SK-N-SH (cell line): ENCODE data around the gene C1QL2. TPM values are rescaled to one million over a fixed set of nuclear protein-coding genes. Genes with fewer than 3 reads are reported as not detected.

Source experiments
- CTCF ChIA-PET: fragments of 300-600, 350-600 bp; formaldehyde crosslinking; extraction: SDS; loops from one replicate; lab custom pipeline; 2021; lab: Yijun Ruan, JAX
- POLR2A ChIA-PET: fragments of 350-600 bp; sonication (Branson Sonifier 250); formaldehyde crosslinking; extraction: SDS; loops from one replicate; lab custom pipeline; 2020; ENCODE audit warnings: antibody characterized with exemption, inconsistent platforms; lab: Yijun Ruan, JAX
- DNase-seq: peaks from one replicate; pipeline ENCODE4 v3.0.0; 2012
- H2AFZ ChIP-seq: fragments of 200-600 bp; sonication (generic); 2 replicates; pipeline ENCODE4 v1.8.1; 2016; ENCODE audit warnings: antibody characterized with exemption, mild to moderate bottlenecking, low read depth
- H3F3A ChIP-seq: fragments of 200-600 bp; sonication (generic); replicated peaks from 2 replicates; pipeline ENCODE3; 2016; ENCODE audit warnings: antibody characterized with exemption, mild to moderate bottlenecking; ENCODE audit not compliant: insufficient read depth
- H3K27ac ChIP-seq, 2 experiments: fragments of 200-500 bp in 1 of 2; fragments of 200-600 bp in 1 of 2; sonication (Bioruptor generic) in 1 of 2; sonication (generic), shearing (Covaris generic) in 1 of 2; 2 replicates each; pipeline versions ENCODE4 v1.5.1 to v1.6.1; 2014 to 2016; ENCODE audit warnings: low read depth in 2 of 2, inconsistent platforms in 1 of 2, low read length in 1 of 2, mild to moderate bottlenecking in 1 of 2, mixed read lengths in 1 of 2
- H3K27me3 ChIP-seq: fragments of 200-600 bp; sonication (generic), shearing (Covaris generic); 2 replicates; pipeline ENCODE4 v1.6.1; 2016; ENCODE audit warnings: mixed run types; ENCODE audit not compliant: insufficient read depth
- H3K36me3 ChIP-seq, 2 experiments: fragments of 200-500 bp in 1 of 2; fragments of 200-600 bp in 1 of 2; sonication (Bioruptor generic) in 1 of 2; sonication (generic) in 1 of 2; replicated peaks in 1 of 2; 2 replicates each; pipeline versions ENCODE3 to v1.5.1; 2014 to 2016; ENCODE audit warnings: low read length in 1 of 2, mild to moderate bottlenecking in 1 of 2; ENCODE audit not compliant: insufficient read depth in 2 of 2, control insufficient read depth in 1 of 2
- H3K4me1 ChIP-seq, 2 experiments: fragments of 200-500 bp in 1 of 2; fragments of 200-600 bp in 1 of 2; sonication (Bioruptor generic) in 1 of 2; sonication (generic), shearing (Covaris generic) in 1 of 2; 2 replicates each; pipeline versions ENCODE4 v1.5.1 to v1.6.1; 2014 to 2016; ENCODE audit warnings: low read depth in 1 of 2, low read length in 1 of 2, mixed run types in 1 of 2; ENCODE audit not compliant: insufficient read depth in 2 of 2, control insufficient read depth in 1 of 2
- H3K4me2 ChIP-seq: fragments of 200-600 bp; sonication (generic), shearing (Covaris generic); 2 replicates; pipeline ENCODE4 v1.6.1; 2017; ENCODE audit warnings: mixed run types
- H3K4me3 ChIP-seq, 2 experiments: fragments of 200-500 bp in 1 of 2; fragments of 200-600 bp in 1 of 2; sonication (Bioruptor generic) in 1 of 2; sonication (generic), shearing (Covaris generic) in 1 of 2; 2 replicates each; pipeline versions ENCODE4 v1.5.1 to v1.8.1; 2014 to 2016; ENCODE audit warnings: low read depth in 2 of 2, inconsistent platforms in 1 of 2, low read length in 1 of 2, mild to moderate bottlenecking in 1 of 2, mixed read lengths in 1 of 2, moderate library complexity in 1 of 2
- H3K79me2 ChIP-seq: fragments of 200-600 bp; sonication (generic); 2 replicates; pipeline ENCODE4 v1.8.1; 2017; ENCODE audit warnings: mild to moderate bottlenecking; ENCODE audit not compliant: insufficient read depth
- H3K9ac ChIP-seq: fragments of 200-600 bp; sonication (generic); 2 replicates; pipeline ENCODE4 v1.6.1; 2017; ENCODE audit warnings: mixed run types
- H3K9me2 ChIP-seq: fragments of 200-600 bp; sonication (generic); 2 replicates; pipeline ENCODE4 v1.6.1; 2017; ENCODE audit warnings: mixed run types
- H3K9me3 ChIP-seq: fragments of 200-600 bp; sonication (generic); 2 replicates; pipeline ENCODE4 v1.6.1; 2017; ENCODE audit warnings: mixed run types, mild to moderate bottlenecking, moderate library complexity
- H4K20me1 ChIP-seq: fragments of 200-600 bp; sonication (generic); 2 replicates; pipeline ENCODE4 v1.6.1; 2017; ENCODE audit warnings: mild to moderate bottlenecking, mixed run types; ENCODE audit not compliant: insufficient read depth
- CHD2 ChIP-seq: fragments of 150-350 bp; IDR thresholded peaks from 2 replicates; pipeline ENCODE4 v1.6.1; 2018; ENCODE audit warnings: low read length; ENCODE audit not compliant: partially characterized antibody
- CTCF ChIP-seq: fragments of 200-600 bp; sonication (generic); IDR thresholded peaks from 2 replicates; pipeline ENCODE4 v1.6.1; 2017; ENCODE audit warnings: antibody characterized with exemption, mild to moderate bottlenecking, moderate library complexity
- ELF1 ChIP-seq: IDR thresholded peaks from 2 replicates; pipeline ENCODE4 v1.4.0; 2012
- EP300 ChIP-seq, 2 experiments: IDR thresholded peaks; 2 replicates each; pipeline versions ENCODE4 v1.4.0 to v1.6.1; 2012; ENCODE audit warnings: borderline replicate concordance in 1 of 2, low read depth in 1 of 2, low read length in 1 of 2
- FOXJ3 ChIP-seq: sonication (generic); formaldehyde crosslinking; IDR thresholded peaks from 2 replicates; pipeline ENCODE4 v1.5.1; 2020; ENCODE audit warnings: mild to moderate bottlenecking, missing genetic modification reagents
- MEF2A ChIP-seq: IDR thresholded peaks from 2 replicates; pipeline ENCODE4 v1.4.0; 2012; ENCODE audit warnings: low read depth, borderline replicate concordance
- MXI1 ChIP-seq: IDR thresholded peaks from 2 replicates; pipeline ENCODE4 v1.6.1; 2012; ENCODE audit warnings: mild to moderate bottlenecking, low read depth, low read length, improper control_type of control experiment
- NFIC ChIP-seq: IDR thresholded peaks from 2 replicates; pipeline ENCODE4 v1.4.0; 2012; ENCODE audit warnings: borderline replicate concordance
- RAD21 ChIP-seq: IDR thresholded peaks from 2 replicates; pipeline ENCODE4 v1.6.1; 2012; ENCODE audit warnings: mild to moderate bottlenecking, low read length
- RFX5 ChIP-seq: IDR thresholded peaks from 2 replicates; pipeline ENCODE4 v1.6.1; 2012; ENCODE audit warnings: mild to moderate bottlenecking, improper control_type of control experiment, low read length
- SIN3A ChIP-seq: IDR thresholded peaks from 2 replicates; pipeline ENCODE4 v1.6.1; 2012; ENCODE audit warnings: low read depth, mild to moderate bottlenecking, low read length, moderate library complexity, borderline replicate concordance
- SMC3 ChIP-seq: IDR thresholded peaks from 2 replicates; pipeline ENCODE4 v1.6.1; 2012; ENCODE audit warnings: low read depth, low read length, improper control_type of control experiment
- TEAD4 ChIP-seq: IDR thresholded peaks from 2 replicates; pipeline ENCODE4 v1.4.0; 2012; ENCODE audit warnings: mild to moderate bottlenecking, borderline replicate concordance; ENCODE audit not compliant: insufficient read depth
- YY1 ChIP-seq: IDR thresholded peaks from 2 replicates; pipeline ENCODE4 v1.4.0; 2012; ENCODE audit warnings: low read depth, mild to moderate bottlenecking
- whole genome bisulfite sequencing: methylation state at CpG from one replicate; pipeline ENCODE4 v1.1.6; 2017; ENCODE audit warnings: low lambda C conversion rate; 5-methylcytosine and 5-hydroxymethylcytosine counted together
- polyA plus RNA-seq, 3 experiments: library from polyadenylated mRNA; depleted of rRNA; stranded (reverse); fragments of >200 nt; gene quantifications; 2 replicates each; pipeline ENCODE4 v1.2.3, GENCODE V29; 2012
- TF ChIP-seq, protein P1 (sequence below): IDR thresholded peaks from 2 replicates; pipeline ENCODE4; 2012

The C1QL2 gene
- polyA plus RNA-seq, 1 of the 3 experiments (the other 2 are of a cell fraction) = not detected

DNA sequence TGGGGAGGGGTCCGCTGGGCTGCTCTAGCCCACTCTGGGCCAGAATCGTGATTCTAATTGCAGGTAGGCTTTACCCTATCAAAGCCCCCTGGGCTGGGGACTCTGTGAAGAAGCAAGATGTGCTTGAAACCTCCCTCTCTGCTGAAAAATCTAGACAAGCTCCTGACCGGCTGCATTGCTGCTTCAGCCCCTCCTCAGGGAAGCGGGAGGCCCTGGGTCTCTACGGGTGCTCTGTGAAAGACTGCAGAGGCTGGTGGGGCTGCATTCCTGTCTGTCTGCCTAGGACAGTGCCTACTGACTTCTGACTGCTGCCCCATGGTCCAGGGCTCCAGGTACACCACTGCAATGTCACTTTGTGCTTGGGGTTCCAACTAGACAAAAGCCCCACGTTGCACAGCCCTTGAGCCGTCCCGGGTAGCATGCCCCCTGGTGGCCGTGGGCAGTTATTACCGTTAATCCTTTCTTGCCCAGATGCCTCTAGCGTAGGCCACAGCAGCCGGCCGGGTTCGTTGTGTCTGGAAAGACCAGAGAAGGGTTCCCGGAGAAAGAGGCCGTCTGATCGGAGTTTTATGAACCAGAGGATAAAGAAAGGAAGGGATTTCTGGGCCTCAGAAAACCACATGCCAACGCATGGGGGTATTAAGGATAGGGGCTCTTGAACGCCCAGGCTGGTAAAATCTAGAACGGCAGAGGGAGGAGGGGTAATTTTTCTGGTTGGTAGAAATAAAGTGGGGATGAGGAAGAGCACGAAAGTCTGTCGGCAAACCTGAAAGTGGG lies 15.9 kb upstream of the C1QL2 start:
- POLR2A ChIA-PET = no interaction called here
- 55% methylated on average over 21 of the region's 22 CpGs for WGBS
- Histone ChIP-seq H3K9me3 (no peaks in the 10 kb centered on the region), H3K27ac (no peak overlapping the region), H3K36me3 (no peaks in the 10 kb centered on the region), H3K4me1 (peaks cover 0 to 3% of the 10 kb centered on the region in 2 experiments; a peak in 1 of 4 replicates), H3K27me3 (no peaks in the 10 kb centered on the region), H4K20me1 (no peaks in the 10 kb centered on the region), H3K4me2 (no peak overlapping the region), H3K79me2 (no peaks in the 10 kb centered on the region), H3K9me2 (no peaks in the 10 kb centered on the region), H3K4me3 (no peak overlapping the region; a peak in 1 of 4 replicates), H2AFZ (no peak overlapping the region), H3F3A (no peaks in the 10 kb centered on the region), H3K9ac (no peak overlapping the region)
- TF ChIP-seq, protein P1, sequence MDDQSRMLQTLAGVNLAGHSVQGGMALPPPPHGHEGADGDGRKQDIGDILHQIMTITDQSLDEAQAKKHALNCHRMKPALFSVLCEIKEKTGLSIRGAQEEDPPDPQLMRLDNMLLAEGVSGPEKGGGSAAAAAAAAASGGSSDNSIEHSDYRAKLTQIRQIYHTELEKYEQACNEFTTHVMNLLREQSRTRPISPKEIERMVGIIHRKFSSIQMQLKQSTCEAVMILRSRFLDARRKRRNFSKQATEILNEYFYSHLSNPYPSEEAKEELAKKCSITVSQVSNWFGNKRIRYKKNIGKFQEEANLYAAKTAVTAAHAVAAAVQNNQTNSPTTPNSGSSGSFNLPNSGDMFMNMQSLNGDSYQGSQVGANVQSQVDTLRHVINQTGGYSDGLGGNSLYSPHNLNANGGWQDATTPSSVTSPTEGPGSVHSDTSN = no peak
- TF ChIP-seq SMC3 (peak; percentile 54), CHD2 (no peak), FOXJ3 (no peak), CTCF (peak; percentile 78), RAD21 (peak; percentile 41), MEF2A (no peak)
- CTCF ChIA-PET = interaction anchor here (0.6 to 1.5 kb wide), 10 partner anchors 8 to 148 kb away, joined by 3 to 6 read pairs (median 4); no protein-coding TSS in a partner anchor
- peak; percentile 72 for DNase-seq

DNA sequence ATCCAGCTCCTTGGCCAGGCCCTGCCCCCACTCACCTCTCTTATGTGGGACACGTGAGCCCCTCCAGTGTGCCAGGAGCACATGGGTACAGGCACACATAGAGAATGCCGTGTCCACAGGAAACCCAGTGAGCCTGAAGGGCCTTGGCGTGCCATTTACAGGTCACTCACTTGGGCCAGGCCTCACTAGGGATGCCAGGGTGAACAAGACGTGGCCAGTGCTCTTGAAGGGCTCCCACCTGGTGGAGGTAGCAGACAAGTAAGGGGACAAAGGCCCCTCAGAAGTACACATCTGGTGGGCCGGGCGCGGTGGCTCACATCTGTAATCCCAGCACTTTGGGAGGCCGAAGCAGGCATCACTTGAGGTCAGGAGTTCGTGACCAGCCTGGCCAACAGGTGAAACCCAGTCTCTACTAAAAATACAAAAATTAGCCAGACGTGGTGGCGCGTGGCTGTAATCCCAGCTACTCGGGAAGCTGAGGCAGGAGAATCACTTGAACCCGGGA lies 15.1 kb upstream of the C1QL2 start:
- Histone ChIP-seq H2AFZ (no peak overlapping the region), H3K36me3 (no peaks in the 10 kb centered on the region), H3K9me2 (no peaks in the 10 kb centered on the region), H3K27me3 (no peaks in the 10 kb centered on the region), H4K20me1 (no peaks in the 10 kb centered on the region), H3K4me1 (no peaks in the 10 kb centered on the region), H3F3A (no peaks in the 10 kb centered on the region), H3K79me2 (no peaks in the 10 kb centered on the region), H3K4me2 (no peak overlapping the region), H3K27ac (no peak overlapping the region), H3K9ac (no peak overlapping the region), H3K9me3 (no peaks in the 10 kb centered on the region), H3K4me3 (no peak overlapping the region)
- WGBS = 71% methylated on average over 9 of the region's 14 CpGs
- POLR2A ChIA-PET = no interaction called here
- DNase-seq = no peak
- TF ChIP-seq SIN3A (no peak), NFIC (no peak), SMC3 (no peak), TEAD4 (no peak), ELF1 (no peak), EP300 (IDR thresholded peaks at IDR 0.05; ENCODE audit: borderline replicate concordance in 1 of 2, low read depth in 1 of 2, low read length in 1 of 2) (no peak), RFX5 (no peak), YY1 (no peak), MXI1 (no peak)
- TF ChIP-seq, protein P1 = no peak
- CTCF ChIA-PET = interaction anchor here (0.6 to 1.0 kb wide), 6 partner anchors 8 to 90 kb away, joined by 3 to 5 read pairs (median 3); no protein-coding TSS in a partner anchor
